HCT116 (cell line): ENCODE measurements around the gene ORAI1. TPM values are rescaled to one million over a fixed set of nuclear protein-coding genes. Genes with fewer than 3 reads are reported as not detected.

Source experiments
- ATAC-seq: fragments of 200-7000 bp; cut with Tn5 transposase; 2 replicates; pipeline ENCODE4 v1.9.1; 2020; ENCODE audit warnings: mild to moderate bottlenecking, moderate library complexity
- BruUV-seq: library from RNA; stranded (reverse); fragments of 400-500 nt; replicated peaks from 2 replicates; lab custom pipeline; 2021; lab: Mats Ljungman, UMichigan
- CTCF ChIA-PET: fragments of 300-600 bp; sonication (Branson Sonifier 250); formaldehyde crosslinking; loops from one replicate; lab custom pipeline; 2021; ENCODE audit warnings: antibody characterized with exemption; lab: Charles Lee
- POLR2A ChIA-PET: fragments of 300-600, 350-600 bp; sonication (Branson Sonifier 250); formaldehyde crosslinking; loops from one replicate; lab custom pipeline; 2021; ENCODE audit warnings: antibody characterized with exemption; lab: Charles Lee
- RAD21 ChIA-PET, 2 experiments: fragments of 300-600 bp; sonication (Branson Sonifier 250); formaldehyde crosslinking; loops; one replicate each; lab custom pipeline; 2023; ENCODE audit warnings: low total read pairs in 2 of 2; ENCODE audit not compliant: uncharacterized antibody in 2 of 2, unreplicated experiment in 2 of 2, low non-redundant PET in 1 of 2; lab: Charles Lee
- DNase-seq: peaks from one replicate; pipeline ENCODE4 v3.0.0-alpha.2; 2010; ENCODE audit warnings: low read depth, low spot score
- H2AFZ ChIP-seq: fragments of 200-600 bp; shearing (Covaris generic), sonication (generic); 2 replicates; pipeline ENCODE4 v1.6.1; 2017; ENCODE audit warnings: low read depth, mixed run types, mixed read lengths, antibody characterized with exemption, low read length; ENCODE audit not compliant: poor library complexity, severe bottlenecking
- H3K27ac ChIP-seq: 2 replicates; pipeline ENCODE4 v1.5.1; 2012; ENCODE audit warnings: low read depth, low read length
- H3K27me3 ChIP-seq: fragments of 200-600 bp; sonication (generic); 2 replicates; pipeline ENCODE4 v1.6.1; 2016; ENCODE audit warnings: mixed run types, low read length, mixed read lengths; ENCODE audit not compliant: insufficient read depth
- H3K36me3 ChIP-seq, 2 experiments: fragments of 200-500 bp in 1 of 2; fragments of 200-600 bp in 1 of 2; sonication (Bioruptor generic) in 1 of 2; sonication (generic) in 1 of 2; 2 replicates each; pipeline versions ENCODE4 v1.5.1 to v1.6.1; 2014 to 2016; ENCODE audit warnings: low read length in 2 of 2, inconsistent platforms in 1 of 2, mixed read lengths in 1 of 2, mixed run types in 1 of 2; ENCODE audit not compliant: insufficient read depth in 2 of 2, control insufficient read depth in 1 of 2
- H3K4me1 ChIP-seq, 2 experiments: fragments of 200-600 bp in 1 of 2; sonication (generic) in 1 of 2; 2 replicates each; pipeline versions ENCODE4 v1.5.1 to v1.6.1; 2012 to 2017; ENCODE audit warnings: low read length in 2 of 2, inconsistent platforms in 1 of 2, mild to moderate bottlenecking in 1 of 2, mixed read lengths in 1 of 2, mixed run types in 1 of 2, moderate library complexity in 1 of 2; ENCODE audit not compliant: insufficient read depth in 2 of 2, control insufficient read depth in 1 of 2
- H3K4me2 ChIP-seq: fragments of 200-600 bp; sonication (generic); 2 replicates; pipeline ENCODE4 v1.6.1; 2017; ENCODE audit warnings: mixed run types, low read length, mixed read lengths
- H3K4me3 ChIP-seq, 2 experiments: fragments of 200-600 bp in 1 of 2; sonication (generic) in 1 of 2; replicated peaks in 1 of 2; 2 replicates each; pipeline ENCODE4 v1.5.1; 2011 to 2016; ENCODE audit warnings: low read length in 2 of 2, control low read depth in 1 of 2, low read depth in 1 of 2, mild to moderate bottlenecking in 1 of 2, mixed read lengths in 1 of 2, mixed run types in 1 of 2
- H3K79me2 ChIP-seq: fragments of 200-600 bp; sonication (generic); 2 replicates; pipeline ENCODE4 v1.6.1; 2017; ENCODE audit warnings: mild to moderate bottlenecking, mixed run types, low read length, moderate library complexity, mixed read lengths; ENCODE audit not compliant: insufficient read depth
- H3K9ac ChIP-seq: fragments of 200-600 bp; sonication (generic); 2 replicates; pipeline ENCODE4 v1.6.1; 2016; ENCODE audit warnings: low read length, mixed read lengths
- H3K9me2 ChIP-seq: fragments of 200-600 bp; sonication (generic), shearing (Covaris generic); 2 replicates; pipeline ENCODE4 v1.6.1; 2017; ENCODE audit warnings: mixed run types, mild to moderate bottlenecking, moderate library complexity; ENCODE audit not compliant: insufficient read depth
- H3K9me3 ChIP-seq, 2 experiments: fragments of 200-500 bp in 1 of 2; fragments of 200-600 bp in 1 of 2; sonication (Bioruptor generic) in 1 of 2; sonication (generic) in 1 of 2; 2 replicates each; pipeline ENCODE4 v1.6.1; 2014 to 2017; ENCODE audit warnings: low read length in 2 of 2, mixed read lengths in 2 of 2, inconsistent platforms in 1 of 2, low read depth in 1 of 2, mild to moderate bottlenecking in 1 of 2, mixed run types in 1 of 2, moderate library complexity in 1 of 2; ENCODE audit not compliant: control insufficient read depth in 1 of 2, insufficient read depth in 1 of 2
- H4K20me1 ChIP-seq: fragments of 200-600 bp; sonication (generic), shearing (Covaris generic); 2 replicates; pipeline ENCODE4 v1.6.1; 2017; ENCODE audit warnings: mixed run types, mild to moderate bottlenecking, moderate library complexity; ENCODE audit not compliant: insufficient read depth
- ATF3 ChIP-seq: IDR thresholded peaks from 2 replicates; pipeline ENCODE4 v1.6.1; 2012
- EZH2phosphoT487 ChIP-seq: fragments of 200-600 bp; IDR thresholded peaks from 2 replicates; pipeline ENCODE4 v1.6.1; 2018; ENCODE audit warnings: antibody characterized with exemption, borderline replicate concordance
- SIN3A ChIP-seq: IDR thresholded peaks from 2 replicates; pipeline ENCODE4 v1.6.1; 2012; ENCODE audit warnings: low read depth
- SP1 ChIP-seq: IDR thresholded peaks from 2 replicates; pipeline ENCODE4 v1.6.1; 2012; ENCODE audit warnings: low read depth
- TCF7L2 ChIP-seq: IDR thresholded peaks from 2 replicates; pipeline ENCODE4 v1.7.0; 2011; ENCODE audit warnings: borderline replicate concordance, inconsistent platforms; ENCODE audit not compliant: insufficient read depth, insufficient read length; ENCODE audit errors: extremely low read depth
- ZBTB33 ChIP-seq: IDR thresholded peaks from 2 replicates; pipeline ENCODE4 v1.6.1; 2011; ENCODE audit warnings: mild to moderate bottlenecking, low read length, moderate library complexity; ENCODE audit not compliant: insufficient replicate concordance; ENCODE audit errors: extremely low read depth
- ZFX ChIP-seq: fragments of 450-650 bp; IDR thresholded peaks from 2 replicates; pipeline ENCODE4 v1.6.1; 2017
- intact Hi-C: fragments of 100-400 bp; cut with micrococcal nuclease; formaldehyde crosslinking; loops from 2 replicates; pipeline ENCODE4 v1.10.0; 2022
- total RNA-seq: library from RNA; stranded (reverse); gene quantifications from one replicate; pipeline ENCODE4 v1.2.1, GENCODE V29; 2021; ENCODE audit not compliant: unreplicated experiment

ORAI1 gene
- total RNA-seq, 1 experiment from 2014 or later: 20.2 TPM

GRCh38 chr12:121651320-121651719, 25.0 kb downstream of the ORAI1 start:
- no peak overlapping the region for H3K9ac ChIP-seq
- ChIA-PET POLR2A (no interaction called here), RAD21 (no interaction called here), CTCF (no interaction called here)
- no peaks in the 10 kb centered on the region for H3K9me2 ChIP-seq
- no peak for DNase-seq
- no peaks in the 10 kb centered on the region for H4K20me1 ChIP-seq
- no peaks in the 10 kb centered on the region; a peak in 1 of 4 replicates for H3K36me3 ChIP-seq
- TF ChIP-seq ZFX (no peak), ZBTB33 (no peak), SP1 (no peak), EZH2phosphoT487 (no peak), SIN3A (no peak), TCF7L2 (no peak), ATF3 (no peak)
- peaks cover 0 to 12% of the 10 kb centered on the region in 2 experiments; a peak in 2 of 4 replicates for H3K4me1 ChIP-seq
- no TSS peak for BruUV-seq
- no peak overlapping the region for H3K27ac ChIP-seq
- no peak for ATAC-seq
- H3K9me3 ChIP-seq: no peaks in the 10 kb centered on the region
- H3K27me3 ChIP-seq: no peaks in the 10 kb centered on the region
- H3K4me3 ChIP-seq: no peak overlapping the region
- H3K4me2 ChIP-seq: no peak overlapping the region
- intact Hi-C loops: no loop called here
- no peaks in the 10 kb centered on the region for H3K79me2 ChIP-seq
- H2AFZ ChIP-seq: no peak overlapping the region
